NCI-H1694 treated with DMSO at 0.1 percent for 48 hours (cell line): ENCODE results near the gene SIX3.

Experiments
- DNase-seq: peaks from one replicate; lab custom pipeline; 2025; lab: John Stamatoyannopoulos, UW

Gene SIX3

GRCh38 chr2:44941551-44942234, at the start of gene SIX3:
TSS of gene SIX3 (plus strand) at chr2:44941702. CDS start at chr2:44942105, 403 bp downstream.
- no peak for DNase-seq

- DNase-seq: no peak
Observed at GRCh38 chr2:44894058-44894457, 47.4 kb upstream of the SIX3 start.

DNA sequence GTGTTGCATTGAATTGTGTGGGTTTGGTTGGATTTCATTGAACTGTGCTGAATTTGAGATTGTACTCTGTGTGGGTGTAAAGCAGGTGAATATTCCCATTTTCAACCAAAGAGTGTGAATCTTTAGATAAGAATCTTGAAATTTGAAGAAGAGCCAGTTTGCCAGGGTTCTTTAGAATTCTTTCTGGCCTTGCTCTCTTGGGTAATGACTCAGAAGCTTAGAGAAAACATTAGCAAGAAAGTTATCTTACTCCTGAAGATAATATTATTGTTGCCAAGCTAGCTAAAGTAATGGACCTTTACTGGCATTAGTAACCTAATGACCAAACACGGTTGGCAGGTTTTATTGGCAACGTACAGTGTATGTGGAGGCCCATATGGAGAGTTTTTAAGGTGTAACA, 46.4 kb upstream of the SIX3 start:
- DNase-seq: no peak

DNA sequence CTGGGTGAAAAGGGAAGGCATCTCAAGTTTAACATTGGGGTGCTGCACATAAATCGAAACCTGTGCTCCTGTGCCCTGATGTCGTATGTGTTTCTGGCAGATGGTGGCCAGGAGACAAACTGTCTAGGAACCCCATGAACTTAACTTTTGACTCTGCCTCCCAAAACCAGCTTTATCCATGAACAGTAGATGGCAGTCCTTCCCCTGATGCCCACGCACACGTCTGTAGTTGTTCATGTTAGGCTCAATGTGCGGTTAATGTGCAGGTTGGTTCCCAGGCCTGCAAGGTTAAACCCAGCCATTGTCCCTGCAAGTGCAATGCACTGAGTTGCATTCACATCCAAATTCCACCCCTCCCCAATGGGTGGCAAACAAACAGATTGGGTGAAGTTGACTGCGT, 44.1 kb upstream of the SIX3 start:
- peak; percentile 1 for DNase-seq

GRCh38 chr2:44902217-44903137, 39.0 kb upstream of the SIX3 start:
- no peak for DNase-seq

- no peak for DNase-seq
Observed at GRCh38 chr2:44904578-44904977, 36.9 kb upstream of the SIX3 start.

DNA sequence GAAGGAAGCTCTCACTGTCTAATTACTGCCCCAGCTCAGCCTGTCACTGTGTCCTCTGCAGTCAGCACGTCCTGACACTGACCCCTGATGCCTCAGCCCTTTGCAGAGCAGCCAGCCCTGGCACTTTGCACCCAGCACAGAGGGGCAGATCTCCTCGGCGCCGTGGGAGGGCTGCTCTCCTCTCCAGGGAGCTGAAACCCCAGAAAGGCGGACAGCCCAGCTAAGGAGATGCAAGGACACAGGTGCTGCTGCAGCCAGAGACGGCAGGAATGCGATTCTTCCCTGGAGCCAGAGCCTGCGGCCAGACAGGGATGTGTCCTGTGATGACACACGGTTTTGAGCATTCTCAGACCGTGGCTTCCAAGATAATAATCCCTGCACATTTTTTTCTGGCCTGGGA, 34.5 kb upstream of the SIX3 start:
- no peak for DNase-seq

DNA sequence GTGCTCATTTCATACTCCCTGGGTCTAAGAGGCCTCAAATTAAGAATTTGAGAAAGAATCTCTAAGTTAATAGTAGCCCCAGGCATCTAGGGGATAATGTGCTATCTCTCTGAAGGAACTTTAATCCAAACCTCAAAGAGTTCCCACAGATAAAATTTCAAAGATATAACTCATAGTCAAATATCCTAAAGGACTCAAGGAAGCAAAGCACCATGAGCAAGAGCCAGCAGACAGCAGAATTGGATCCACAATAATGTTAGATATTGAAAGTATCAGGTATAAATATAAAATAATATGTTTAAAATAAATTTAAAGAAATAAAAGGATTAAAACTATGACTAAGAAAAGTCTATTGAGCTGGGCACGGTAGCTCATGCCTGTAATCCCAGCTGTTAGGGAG, 31.7 kb upstream of the SIX3 start:
- no peak for DNase-seq

DNA sequence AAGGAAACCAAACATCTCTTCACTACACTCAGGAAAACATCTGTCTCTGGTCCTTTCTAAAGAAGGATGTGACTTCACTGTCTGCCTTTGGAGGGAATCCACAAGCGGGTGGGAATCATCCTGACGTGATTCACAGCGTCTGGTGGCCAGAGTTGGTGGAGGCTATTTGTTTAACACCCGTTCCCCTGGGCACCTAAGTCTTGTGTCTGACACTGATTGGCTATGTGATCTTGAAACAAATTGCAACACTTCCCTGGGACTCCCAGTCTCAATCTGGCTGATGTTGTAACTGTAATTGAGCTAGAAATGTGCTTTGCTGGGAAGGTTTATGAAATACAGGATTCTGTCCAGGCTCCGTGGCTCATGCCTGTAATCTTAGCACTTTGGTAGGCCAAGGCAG, 28.8 kb upstream of the SIX3 start:
- no peak for DNase-seq

- no peak for DNase-seq
Observed at GRCh38 chr2:44916291-44916690, 25.2 kb upstream of the SIX3 start.

GRCh38 chr2:44918095-44918775, 23.3 kb upstream of the SIX3 start:
- DNase-seq: no peak

DNA sequence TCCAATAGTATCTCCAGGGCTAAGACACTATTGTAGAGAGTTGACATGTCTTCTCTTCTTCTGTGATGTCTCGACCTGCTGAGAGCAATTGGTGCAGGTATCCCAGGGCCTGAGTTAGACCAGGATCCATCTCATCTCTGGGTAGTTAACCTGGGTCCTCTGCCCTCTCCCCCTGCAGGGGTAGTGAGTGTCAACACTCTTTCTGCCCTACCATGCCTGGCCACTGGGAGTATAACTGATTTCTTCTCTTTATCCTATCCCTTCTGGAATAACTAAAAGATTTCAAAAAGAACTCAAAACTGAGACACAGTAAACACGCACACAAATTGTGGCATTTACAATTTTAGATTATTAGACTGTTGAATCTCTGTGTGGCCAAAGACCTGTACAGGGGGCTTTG, 20.8 kb upstream of the SIX3 start:
- DNase-seq: no peak

GRCh38 chr2:44922776-44923175, 18.7 kb upstream of the SIX3 start:
- no peak for DNase-seq

- no peak for DNase-seq
Observed at GRCh38 chr2:44925561-44926136, 15.9 kb upstream of the SIX3 start.

- no peak for DNase-seq
Observed at GRCh38 chr2:44926957-44927356, 14.5 kb upstream of the SIX3 start.

DNA sequence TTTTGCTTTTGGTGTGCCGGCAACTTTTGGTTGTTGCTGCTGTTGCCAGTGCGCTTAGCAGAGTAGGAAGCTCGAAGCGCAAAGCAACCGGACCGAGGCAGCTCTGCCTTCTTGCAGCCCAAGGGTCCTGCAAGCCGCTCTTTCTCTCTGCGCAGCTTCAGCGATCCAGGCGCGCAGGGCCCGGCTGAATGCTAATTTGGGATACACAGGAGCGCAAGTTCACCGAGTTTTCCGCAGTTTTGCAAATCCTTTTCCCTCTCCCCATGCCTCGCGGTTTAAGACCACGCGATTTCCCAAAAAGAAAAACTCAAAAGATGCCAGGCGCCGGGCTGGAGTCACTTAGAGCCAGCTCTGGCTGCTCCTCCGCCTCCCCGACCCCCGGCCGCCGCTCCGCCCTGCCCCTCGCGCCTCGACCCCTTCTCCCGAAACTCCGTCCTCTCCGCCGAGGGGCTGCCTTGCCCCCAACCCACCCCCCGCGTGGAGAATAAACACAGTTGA, 13.5 kb upstream of the SIX3 start:
- DNase-seq: no peak

DNA sequence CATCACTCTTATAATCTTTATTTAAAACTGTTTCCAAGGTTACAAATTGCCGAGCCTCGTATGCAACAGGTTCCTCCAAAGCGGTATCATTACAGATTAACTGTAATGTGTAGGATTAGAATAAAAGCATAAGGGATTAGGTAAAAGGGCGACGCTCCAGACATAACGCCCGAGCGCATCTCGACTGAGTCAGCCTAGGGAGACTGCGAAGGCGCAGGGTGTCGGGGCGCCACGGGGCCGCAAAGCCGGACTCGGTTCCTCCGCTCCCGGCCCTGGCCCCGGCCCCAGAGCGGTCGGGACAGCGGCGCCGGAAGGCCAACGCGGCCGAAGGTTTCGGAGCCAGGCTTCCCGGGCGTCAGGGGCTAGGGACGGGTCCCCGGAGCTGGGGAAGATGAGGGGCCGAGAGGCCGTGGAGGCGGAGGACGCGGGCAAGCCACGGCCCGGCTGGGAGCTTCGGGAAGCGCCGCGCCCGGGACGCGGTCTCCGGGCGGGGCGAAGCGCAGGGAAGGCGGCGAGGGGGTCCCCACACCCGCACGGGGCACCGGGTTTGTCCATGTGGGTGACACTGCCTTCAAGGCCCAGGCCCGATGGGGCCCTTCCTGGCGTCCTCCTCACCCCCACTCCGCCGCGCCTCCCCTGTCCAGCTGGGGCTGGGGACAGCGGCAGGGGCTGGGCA, 12.9 kb upstream of the SIX3 start:
- DNase-seq: no peak

GRCh38 chr2:44929159-44929734, 12.3 kb upstream of the SIX3 start:
- no peak for DNase-seq

GRCh38 chr2:44929735-44930273, 11.7 kb upstream of the SIX3 start:
- no peak for DNase-seq

DNA sequence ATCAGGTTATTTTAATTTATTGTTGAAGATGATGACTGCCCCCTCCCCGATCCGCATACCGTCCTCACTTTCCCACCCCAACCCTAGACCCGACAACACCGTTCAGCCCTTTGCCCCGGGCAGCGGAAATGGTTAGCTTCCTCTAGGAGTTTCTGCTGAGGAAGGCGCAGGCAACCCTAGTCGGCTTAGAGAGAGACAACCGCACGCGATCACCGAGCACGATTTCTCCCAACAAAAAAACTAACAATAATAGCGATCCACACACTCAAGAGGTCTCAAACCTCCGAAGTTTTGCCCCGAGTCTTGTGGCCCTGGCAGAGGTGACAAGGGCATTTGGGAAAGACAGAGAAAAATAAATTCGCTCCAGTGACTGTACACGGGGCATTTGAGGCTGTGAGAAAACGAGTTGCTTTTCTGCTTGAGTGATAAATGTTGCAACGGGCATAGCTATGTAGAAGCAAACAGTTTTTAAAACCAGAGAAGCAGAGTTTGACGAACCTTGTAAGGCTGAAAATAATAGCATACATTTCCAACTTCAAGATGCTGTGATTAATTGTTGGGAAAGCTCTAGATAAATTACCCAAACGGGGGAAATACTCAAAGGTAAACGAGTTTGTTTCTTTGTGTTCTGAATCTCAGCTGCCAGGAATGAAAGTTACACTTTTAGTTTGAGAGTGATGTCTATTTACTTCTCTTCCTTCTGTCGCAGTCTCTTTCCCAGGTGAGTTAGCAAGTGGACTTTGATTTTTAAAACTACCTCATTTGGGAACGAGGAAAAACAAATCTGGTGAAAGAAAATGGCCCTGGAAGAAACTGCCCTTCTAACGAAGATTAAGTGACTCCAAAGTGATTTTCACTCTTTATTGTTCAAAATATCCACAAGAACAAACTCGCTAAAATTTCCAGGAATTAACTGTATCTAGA, 11.0 kb upstream of the SIX3 start:
- DNase-seq: no peak
